ENCODE measurements around the gene COL16A1.

GRCh38 chr1:31704271-31705079, 658 bp upstream of the COL16A1 start:
- no peak for TF ChIP-seq USF2 (IDR thresholded peaks at IDR 0.05; ENCODE audit: borderline replicate concordance, low read depth, low read length)
- no peak for TF ChIP-seq YY1 (IDR thresholded peaks at IDR 0.05; ENCODE audit: low read depth)
- TF ChIP-seq USF1 (IDR thresholded peaks at IDR 0.05; ENCODE audit: borderline replicate concordance, low read depth): no peak
- TF ChIP-seq CTCF (IDR thresholded peaks at IDR 0.05): no peak
- no peak for TF ChIP-seq NFIC (IDR thresholded peaks at IDR 0.05; ENCODE audit: borderline replicate concordance)
- TF ChIP-seq, protein P1, sequence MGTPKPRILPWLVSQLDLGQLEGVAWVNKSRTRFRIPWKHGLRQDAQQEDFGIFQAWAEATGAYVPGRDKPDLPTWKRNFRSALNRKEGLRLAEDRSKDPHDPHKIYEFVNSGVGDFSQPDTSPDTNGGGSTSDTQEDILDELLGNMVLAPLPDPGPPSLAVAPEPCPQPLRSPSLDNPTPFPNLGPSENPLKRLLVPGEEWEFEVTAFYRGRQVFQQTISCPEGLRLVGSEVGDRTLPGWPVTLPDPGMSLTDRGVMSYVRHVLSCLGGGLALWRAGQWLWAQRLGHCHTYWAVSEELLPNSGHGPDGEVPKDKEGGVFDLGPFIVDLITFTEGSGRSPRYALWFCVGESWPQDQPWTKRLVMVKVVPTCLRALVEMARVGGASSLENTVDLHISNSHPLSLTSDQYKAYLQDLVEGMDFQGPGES (IDR thresholded peaks at IDR 0.05; ENCODE audit: low read depth, low read length): no peak
- TF ChIP-seq PBX3 (IDR thresholded peaks at IDR 0.05): no peak
- TF ChIP-seq RXRA (IDR thresholded peaks at IDR 0.05; ENCODE audit: borderline replicate concordance, low read depth): no peak
- TF ChIP-seq TCF12 (IDR thresholded peaks at IDR 0.05): no peak
- no peak for TF ChIP-seq POLR2AphosphoS5 (IDR thresholded peaks at IDR 0.05; ENCODE audit: low read depth, low read length)

Data from SK-N-SH (cell line).